Cardiac muscle cell (in vitro differentiated cells and primary cell): ENCODE data around the gene IDS. TPM values are rescaled to one million over a fixed set of nuclear protein-coding genes. Genes with fewer than 3 reads are reported as not detected.

ENCODE experiments used
- DNase-seq, 2 donors: peaks; one replicate each; pipeline versions ENCODE4 v3.0.0 to v3.0.0-alpha.2; 2010 to 2017; ENCODE audit warnings: low read depth in 1 of 2, low spot score in 1 of 2
- H3K27ac ChIP-seq: fragments of 200-600 bp; sonication (generic); 2 replicates; pipeline ENCODE4 v1.5.1; 2016
- H3K27me3 ChIP-seq: fragments of 200-600 bp; sonication (generic); 2 replicates; pipeline ENCODE4 v1.6.0; 2016; ENCODE audit warnings: control low read depth
- H3K36me3 ChIP-seq: fragments of 200-600 bp; sonication (generic); 2 replicates; pipeline ENCODE4 v1.5.1; 2016; ENCODE audit warnings: control low read depth
- H3K4me1 ChIP-seq: fragments of 200-600 bp; sonication (generic); 2 replicates; pipeline ENCODE4 v1.8.1; 2017; ENCODE audit warnings: low read depth, mild to moderate bottlenecking, mixed run types
- H3K4me3 ChIP-seq: fragments of 200-600 bp; sonication (generic); 2 replicates; pipeline ENCODE4 v1.5.1; 2016; ENCODE audit warnings: mild to moderate bottlenecking
- H3K9me3 ChIP-seq: fragments of 200-600 bp; sonication (generic); 2 replicates; pipeline ENCODE4 v1.5.1; 2017; ENCODE audit warnings: low read depth, mild to moderate bottlenecking, control low read depth
- polyA plus RNA-seq: library from polyadenylated mRNA; unstranded; fragments of >200 nt; fragmentation: Nextera tagmentation; extraction: Ambion mirVana; gene quantifications from 2 replicates; pipeline ENCODE4 v1.2.1, GENCODE V29; 2016
- total RNA-seq: library from RNA; depleted of rRNA; stranded (reverse); fragments of >200 nt; gene quantifications from 2 replicates; pipeline ENCODE4 v1.2.3, GENCODE V29; 2016
- TF ChIP-seq, protein P1 (sequence below): IDR thresholded peaks from 2 replicates; pipeline ENCODE4 v1.5.1; 2012; ENCODE audit warnings: low read depth, mild to moderate bottlenecking, low read length

Gene IDS
- total and polyA plus RNA-seq, 2 experiments from 2014 or later: 27.8 to 38.6 TPM

DNA sequence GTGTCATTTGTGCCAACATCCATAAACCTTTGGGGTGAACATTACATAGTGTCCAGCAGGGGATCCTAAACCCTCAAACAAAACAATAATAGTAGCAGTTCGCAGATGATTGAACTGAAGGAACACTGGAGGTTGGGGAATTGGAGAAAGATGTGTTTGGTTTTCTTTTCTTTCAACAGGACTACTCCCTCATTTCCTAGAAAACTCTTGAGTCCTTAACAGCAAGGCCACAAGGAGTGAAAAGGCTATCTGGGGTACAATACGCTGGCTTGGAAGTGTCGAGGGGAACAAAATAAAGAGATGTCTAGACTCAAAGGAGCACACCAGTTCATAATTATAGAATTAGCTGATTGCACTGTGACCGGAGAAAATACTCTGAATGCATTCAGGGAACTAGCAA, 72.1 kb downstream of the IDS start:
- DNase-seq: no peak
- Histone ChIP-seq H3K4me1 (no peaks in the 10 kb centered on the region), H3K9me3 (no peaks in the 10 kb centered on the region), H3K36me3 (no peaks in the 10 kb centered on the region), H3K4me3 (no peak overlapping the region), H3K27ac (no peak overlapping the region), H3K27me3 (no peaks in the 10 kb centered on the region)
- TF ChIP-seq, protein P1, sequence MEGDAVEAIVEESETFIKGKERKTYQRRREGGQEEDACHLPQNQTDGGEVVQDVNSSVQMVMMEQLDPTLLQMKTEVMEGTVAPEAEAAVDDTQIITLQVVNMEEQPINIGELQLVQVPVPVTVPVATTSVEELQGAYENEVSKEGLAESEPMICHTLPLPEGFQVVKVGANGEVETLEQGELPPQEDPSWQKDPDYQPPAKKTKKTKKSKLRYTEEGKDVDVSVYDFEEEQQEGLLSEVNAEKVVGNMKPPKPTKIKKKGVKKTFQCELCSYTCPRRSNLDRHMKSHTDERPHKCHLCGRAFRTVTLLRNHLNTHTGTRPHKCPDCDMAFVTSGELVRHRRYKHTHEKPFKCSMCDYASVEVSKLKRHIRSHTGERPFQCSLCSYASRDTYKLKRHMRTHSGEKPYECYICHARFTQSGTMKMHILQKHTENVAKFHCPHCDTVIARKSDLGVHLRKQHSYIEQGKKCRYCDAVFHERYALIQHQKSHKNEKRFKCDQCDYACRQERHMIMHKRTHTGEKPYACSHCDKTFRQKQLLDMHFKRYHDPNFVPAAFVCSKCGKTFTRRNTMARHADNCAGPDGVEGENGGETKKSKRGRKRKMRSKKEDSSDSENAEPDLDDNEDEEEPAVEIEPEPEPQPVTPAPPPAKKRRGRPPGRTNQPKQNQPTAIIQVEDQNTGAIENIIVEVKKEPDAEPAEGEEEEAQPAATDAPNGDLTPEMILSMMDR: no peak

Other genes with a start within 250 kb of the IDS start
- gene EOLA1, start 35.7 kb upstream of the IDS start, total RNA-seq: 15.1 and 21.5 TPM in 2 replicates
- 14.2 and 18.8 TPM in 2 replicates for gene EOLA1, start 35.7 kb upstream of the IDS start, polyA plus RNA-seq
- not detected in 2 replicates for gene HSFX3, start 44.6 kb upstream of the IDS start, total RNA-seq
- not detected in 2 replicates for gene HSFX3, start 44.6 kb upstream of the IDS start, polyA plus RNA-seq
- gene MAGEA9B, start 82.2 kb upstream of the IDS start, total RNA-seq: not detected in 2 replicates
- gene MAGEA9B, start 82.2 kb upstream of the IDS start, polyA plus RNA-seq: not detected in 2 replicates
- not detected in 2 replicates for gene HSFX2, start 90.0 kb upstream of the IDS start, total RNA-seq
- 0.43 TPM in 1 of 2 replicates, not detected in the other for gene HSFX2, start 90.0 kb upstream of the IDS start, polyA plus RNA-seq
- gene TMEM185A, start 126.5 kb upstream of the IDS start, total RNA-seq: 55.5 and 107 TPM in 2 replicates
- gene TMEM185A, start 126.5 kb upstream of the IDS start, polyA plus RNA-seq: 62.5 and 84.3 TPM in 2 replicates
- gene MAGEA11, start 206.8 kb upstream of the IDS start, total RNA-seq: not detected in 2 replicates
- gene MAGEA11, start 206.8 kb upstream of the IDS start, polyA plus RNA-seq: not detected in 2 replicates